Stomach (tissue), 4 donors: ENCODE data around the gene HEATR3.

ENCODE experiments used
- CTCF ChIP-seq, 7 experiments: fragments of 450-650 bp in 4 of 7; fragments of 200-600 bp in 3 of 7; sonication (generic) in 3 of 7; IDR thresholded peaks; one replicate each; pipeline ENCODE4 v1.5.1; 2016 to 2019; ENCODE audit warnings: antibody characterized with exemption in 7 of 7, control low read depth in 2 of 7, mild to moderate bottlenecking in 1 of 7
- POLR2A ChIP-seq, 4 donors: fragments of 450-650 bp; IDR thresholded peaks; one replicate each; pipeline ENCODE4 v1.6.1; 2016; ENCODE audit warnings: antibody characterized with exemption in 4 of 4, control low read depth in 2 of 4, mild to moderate bottlenecking in 1 of 4, moderate library complexity in 1 of 4

DNA sequence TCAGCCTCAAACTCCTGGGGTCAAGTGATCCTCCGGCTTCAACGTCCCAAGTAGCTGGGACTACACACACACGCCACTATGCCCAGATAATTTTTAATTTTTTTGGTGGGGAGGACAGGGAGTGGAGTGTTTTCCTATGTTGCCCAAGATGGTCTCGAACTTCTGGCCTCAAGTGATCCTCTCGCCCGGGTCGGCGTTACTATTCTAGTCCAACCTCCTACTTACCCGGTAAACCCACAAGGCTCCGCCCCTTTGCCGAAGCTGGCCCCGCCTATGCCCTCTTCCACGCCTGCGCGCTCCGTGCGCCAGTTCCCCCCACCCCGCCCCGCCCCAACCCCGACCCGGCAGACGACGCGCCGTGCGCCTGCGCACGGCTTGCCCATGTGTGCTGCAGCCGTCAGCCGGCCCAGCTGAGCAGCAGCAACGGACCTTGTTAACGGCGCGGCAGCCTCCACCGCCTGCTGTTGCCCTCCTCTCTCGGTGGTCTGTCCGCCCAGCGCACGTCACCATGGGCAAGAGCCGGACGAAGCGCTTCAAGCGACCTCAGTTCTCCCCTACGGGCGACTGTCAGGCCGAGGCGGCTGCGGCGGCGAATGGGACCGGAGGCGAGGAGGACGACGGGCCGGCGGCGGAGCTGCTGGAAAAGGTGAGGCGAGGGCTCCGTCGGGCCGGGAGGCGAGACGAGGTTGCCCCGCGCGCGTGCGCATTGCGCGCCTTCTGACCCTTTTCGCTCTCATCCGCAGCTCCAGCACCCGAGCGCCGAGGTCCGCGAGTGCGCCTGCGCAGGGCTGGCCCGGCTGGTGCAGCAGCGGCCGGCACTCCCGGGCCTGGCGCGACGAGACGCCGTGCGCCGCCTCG lies at the start of gene HEATR3:
- TF ChIP-seq CTCF (IDR thresholded peaks at IDR 0.05) (no peak), POLR2A (IDR thresholded peaks at IDR 0.05) (peak in 1 of 4 donors; percentile 32)
